NCI-H2081 (cell line): ENCODE measurements around the gene DCAF15.

ENCODE experiments used
- DNase-seq, 2 experiments: peaks; one replicate each; lab custom pipeline; 2025; lab: John Stamatoyannopoulos, UW

The DCAF15 gene

GRCh38 chr19:13995017-13995728 is 42.9 kb downstream of the DCAF15 start:
- no peak for DNase-seq

- DNase-seq = no peak
Observed at GRCh38 chr19:13995878-13996765, 43.8 kb downstream of the DCAF15 start.

GRCh38 chr19:13996928-13997630 is 44.8 kb downstream of the DCAF15 start:
- no peak for DNase-seq

GRCh38 chr19:13997631-13997962 is 45.3 kb downstream of the DCAF15 start:
- no peak for DNase-seq

- DNase-seq = no peak
Observed at GRCh38 chr19:13998426-13998825, 46.1 kb downstream of the DCAF15 start.

GRCh38 chr19:13999085-13999484 is 46.8 kb downstream of the DCAF15 start:
- DNase-seq = no peak

GRCh38 chr19:14000691-14001375 is 48.5 kb downstream of the DCAF15 start:
- DNase-seq = no peak

- no peak for DNase-seq
Observed at GRCh38 chr19:14002571-14003250, 50.4 kb downstream of the DCAF15 start.

GRCh38 chr19:14003251-14004055 is 51.1 kb downstream of the DCAF15 start:
- no peak for DNase-seq

GRCh38 chr19:14004619-14005348 is 52.5 kb downstream of the DCAF15 start:
- DNase-seq = no peak

- peak; percentile 57 to 80 for DNase-seq
Observed at GRCh38 chr19:14005349-14006084, 53.2 kb downstream of the DCAF15 start.

- DNase-seq = peak; percentile 99 to 100
Observed at GRCh38 chr19:14006085-14006765, 53.9 kb downstream of the DCAF15 start, which contains the start of gene RFX1. TSS of gene RFX1 (minus strand) at chr19:14006320. CDS start at chr19:13993843, 12,477 bp downstream.

GRCh38 chr19:14006766-14007562 is 54.7 kb downstream of the DCAF15 start:
- peak; percentile 93 to 94 for DNase-seq
